Natural killer cell (primary cell): ENCODE measurements around the gene MAP3K15. TPM values are rescaled to one million over a fixed set of nuclear protein-coding genes. Genes with fewer than 3 reads are reported as not detected.

Experiments used
- ATAC-seq, 3 donors: fragments of 150-1000 bp in 2 of 3; fragments of 200-7000 bp in 1 of 3; cut with Tn5 transposase; 1 replicate in 1 of 3; 2 replicates in 2 of 3; pipeline ENCODE4 v1.10.0; 2021; ENCODE audit warnings: mild to moderate bottlenecking in 2 of 3, moderate library complexity in 2 of 3
- DNase-seq, 2 donors: peaks; one replicate each; pipeline versions ENCODE4 v3.0.0 to v3.0.0-alpha.2; 2013 to 2021; ENCODE audit warnings: mixed read lengths in 1 of 2
- H3K27ac ChIP-seq: one replicate; pipeline ENCODE4 v1.5.1; 2013; ENCODE audit warnings: mild to moderate bottlenecking, low read length
- H3K27me3 ChIP-seq: one replicate; pipeline ENCODE4 v1.6.1; 2013; ENCODE audit warnings: low read length; ENCODE audit not compliant: control insufficient read depth, insufficient read depth
- H3K36me3 ChIP-seq: one replicate; pipeline ENCODE4 v1.6.1; 2013; ENCODE audit warnings: low read length; ENCODE audit not compliant: control insufficient read depth, insufficient read depth
- H3K4me1 ChIP-seq: one replicate; pipeline ENCODE4 v1.6.1; 2013; ENCODE audit warnings: low read length; ENCODE audit not compliant: control insufficient read depth, insufficient read depth
- H3K4me3 ChIP-seq: one replicate; pipeline ENCODE4 v1.5.1; 2013; ENCODE audit warnings: low read length
- H3K9me3 ChIP-seq: one replicate; pipeline ENCODE4 v1.6.1; 2013; ENCODE audit warnings: low read length; ENCODE audit not compliant: control insufficient read depth, insufficient read depth
- H3K27ac Mint-ChIP-seq, 2 donors: one replicate each; pipeline ENCODE4 v1.8.0; 2022; ENCODE audit warnings: mild to moderate bottlenecking in 2 of 2, mixed read lengths in 2 of 2, moderate library complexity in 1 of 2
- H3K27me3 Mint-ChIP-seq, 2 donors: one replicate each; pipeline ENCODE4 v1.8.0; 2022; ENCODE audit warnings: low read depth in 2 of 2, mixed read lengths in 2 of 2
- H3K36me3 Mint-ChIP-seq: one replicate; pipeline ENCODE4 v1.8.0; 2022; ENCODE audit warnings: mixed read lengths
- H3K4me1 Mint-ChIP-seq, 2 donors: one replicate each; pipeline ENCODE4 v1.8.0; 2022; ENCODE audit warnings: mixed read lengths in 2 of 2
- H3K4me3 Mint-ChIP-seq: one replicate; pipeline ENCODE4 v1.8.0; 2022; ENCODE audit warnings: mild to moderate bottlenecking, moderate library complexity, mixed read lengths
- H3K9me3 Mint-ChIP-seq, 2 donors: one replicate each; pipeline ENCODE4 v1.8.0; 2022; ENCODE audit warnings: mixed read lengths in 2 of 2
- WGBS: methylation state at CpG from one replicate; pipeline ENCODE4 v1.1.7; 2013; ENCODE audit warnings: missing lambda C conversion rate; ENCODE audit not compliant: insufficient coverage; 5-methylcytosine and 5-hydroxymethylcytosine counted together
- intact Hi-C: fragments of 100-400 bp; cut with micrococcal nuclease; formaldehyde crosslinking; loops from one replicate; pipeline ENCODE4 v1.14.2; 2022
- total RNA-seq, 4 donors: library from RNA; stranded (reverse); fragments of 120-200 nt in 1 of 4; gene quantifications; one replicate each; pipeline versions ENCODE4 v1.2.3 to v1.2.4, GENCODE V29; 2013 to 2022
- TF ChIP-seq, protein P1 (sequence below): fragments of 200-600 bp; IDR thresholded peaks from one replicate; pipeline ENCODE4 v1.8.0; 2022; ENCODE audit warnings: antibody characterized with exemption

Gene MAP3K15
- total RNA-seq, 3 donors from 2014 or later (not counting 1 experiment from before 2014, with no cell fraction given), result 0.18 TPM; not detected in 2

DNA sequence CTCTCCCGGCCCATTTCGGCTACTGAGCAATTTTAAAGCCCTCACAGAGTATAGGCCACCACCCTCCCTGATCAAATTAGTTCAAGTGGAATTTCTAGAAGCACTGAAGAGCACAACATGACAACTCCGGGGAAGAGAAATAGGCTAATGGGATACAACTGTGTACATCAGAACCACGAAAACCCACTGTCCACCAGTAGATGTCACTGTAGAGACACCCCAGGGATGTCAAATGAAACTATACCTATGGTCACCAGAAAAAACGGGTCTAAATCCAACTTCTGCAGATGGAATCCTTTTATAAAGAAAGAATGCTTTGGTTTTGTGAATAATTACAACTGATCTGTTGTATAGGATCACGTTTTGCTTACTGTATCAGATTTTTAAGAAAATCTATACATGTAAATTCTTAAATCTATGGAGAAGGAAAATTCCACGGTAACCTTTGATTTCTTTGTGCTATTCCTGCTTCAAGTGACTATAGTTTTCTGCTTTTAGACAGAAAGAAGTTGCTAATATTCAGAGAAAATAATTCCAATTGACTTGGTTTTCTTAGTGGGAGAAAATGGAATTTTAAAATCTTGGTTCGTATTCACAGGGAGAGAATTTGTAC, 29.5 kb upstream of the MAP3K15 start:
- Histone ChIP-seq H3K27me3 (no peaks in the 10 kb centered on the region), H3K4me1 (no peaks in the 10 kb centered on the region), H3K9me3 (no peaks in the 10 kb centered on the region), H3K36me3 (peaks cover 67% of the 10 kb centered on the region), H3K4me3 (no peak overlapping the region), H3K27ac (no peak overlapping the region)
- no peaks in the 10 kb centered on the region for H3K27me3 Mint-ChIP-seq
- DNase-seq, result peak in 1 of 2 donors; percentile 68
- no peak overlapping the region for H3K4me3 Mint-ChIP-seq
- H3K36me3 Mint-ChIP-seq, result peaks cover 9% of the 10 kb centered on the region
- intact Hi-C loops, result loop anchor here (1.0 to 5.0 kb wide), 2 partner anchors 344 to 523 kb away; no protein-coding TSS in a partner anchor
- WGBS, result 93% methylated on average over 2 of the region's 8 CpGs
- TF ChIP-seq, protein P1, sequence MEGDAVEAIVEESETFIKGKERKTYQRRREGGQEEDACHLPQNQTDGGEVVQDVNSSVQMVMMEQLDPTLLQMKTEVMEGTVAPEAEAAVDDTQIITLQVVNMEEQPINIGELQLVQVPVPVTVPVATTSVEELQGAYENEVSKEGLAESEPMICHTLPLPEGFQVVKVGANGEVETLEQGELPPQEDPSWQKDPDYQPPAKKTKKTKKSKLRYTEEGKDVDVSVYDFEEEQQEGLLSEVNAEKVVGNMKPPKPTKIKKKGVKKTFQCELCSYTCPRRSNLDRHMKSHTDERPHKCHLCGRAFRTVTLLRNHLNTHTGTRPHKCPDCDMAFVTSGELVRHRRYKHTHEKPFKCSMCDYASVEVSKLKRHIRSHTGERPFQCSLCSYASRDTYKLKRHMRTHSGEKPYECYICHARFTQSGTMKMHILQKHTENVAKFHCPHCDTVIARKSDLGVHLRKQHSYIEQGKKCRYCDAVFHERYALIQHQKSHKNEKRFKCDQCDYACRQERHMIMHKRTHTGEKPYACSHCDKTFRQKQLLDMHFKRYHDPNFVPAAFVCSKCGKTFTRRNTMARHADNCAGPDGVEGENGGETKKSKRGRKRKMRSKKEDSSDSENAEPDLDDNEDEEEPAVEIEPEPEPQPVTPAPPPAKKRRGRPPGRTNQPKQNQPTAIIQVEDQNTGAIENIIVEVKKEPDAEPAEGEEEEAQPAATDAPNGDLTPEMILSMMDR, result peak; percentile 63
- peaks cover 8 to 24% of the 10 kb centered on the region in 2 donors for H3K4me1 Mint-ChIP-seq
- peak overlapping the region in 1 of 2 donors; percentile 68 for H3K27ac Mint-ChIP-seq
- H3K9me3 Mint-ChIP-seq, result no peaks in the 10 kb centered on the region
- peak; percentile 63 to 79 (median 72) for ATAC-seq

DNA sequence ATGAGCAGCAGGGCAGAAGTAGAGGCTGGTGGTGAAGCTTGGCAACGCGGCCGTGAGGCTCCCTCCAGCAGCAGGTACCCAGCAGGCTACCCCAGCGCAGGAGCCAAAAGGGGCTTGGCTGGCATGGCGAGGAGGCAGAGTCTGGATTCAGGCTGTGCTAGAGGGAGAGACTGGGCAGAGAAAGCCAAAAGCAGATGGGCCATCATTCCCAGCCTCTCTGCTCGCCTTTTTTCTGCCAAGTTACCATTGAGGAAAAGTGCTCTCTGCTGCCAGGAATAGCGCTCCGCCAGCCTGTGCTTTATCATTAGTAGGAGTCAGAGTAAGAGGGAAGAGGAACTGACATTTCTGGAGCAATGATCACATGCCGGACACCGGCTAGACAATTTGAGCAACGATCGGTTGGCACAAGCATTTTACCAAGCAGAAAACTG, 28.7 kb upstream of the MAP3K15 start:
- H3K4me1 ChIP-seq, result no peaks in the 10 kb centered on the region
- Mint-ChIP-seq H3K36me3 (peaks cover 9% of the 10 kb centered on the region), H3K27me3 (no peaks in the 10 kb centered on the region), H3K27ac (peak overlapping the region in 1 of 2 donors; percentile 74), H3K4me1 (peaks cover 8 to 29% of the 10 kb centered on the region in 2 donors), H3K4me3 (no peak overlapping the region), H3K9me3 (no peaks in the 10 kb centered on the region)
- ATAC-seq (no peak), DNase-seq (no peak)
- peaks cover 65% of the 10 kb centered on the region for H3K36me3 ChIP-seq
- no peak overlapping the region for H3K4me3 ChIP-seq
- H3K27me3 ChIP-seq, result no peaks in the 10 kb centered on the region
- intact Hi-C loops, result loop anchor here (1.0 to 5.0 kb wide), 2 partner anchors 344 to 523 kb away; no protein-coding TSS in a partner anchor
- TF ChIP-seq, protein P1, result no peak
- 98% methylated on average over 12 of the region's 12 CpGs for WGBS
- no peak overlapping the region for H3K27ac ChIP-seq
- no peaks in the 10 kb centered on the region for H3K9me3 ChIP-seq

GRCh38 chrX:19543020-19543715, 27.9 kb upstream of the MAP3K15 start:
- peaks cover 4% of the 10 kb centered on the region for H3K36me3 Mint-ChIP-seq
- H3K36me3 ChIP-seq, result peaks cover 58% of the 10 kb centered on the region

More at GRCh38 chrX:19543020-19543715, 27.9 kb upstream of the MAP3K15 start:
- no peaks in the 10 kb centered on the region for H3K9me3 ChIP-seq
- ATAC-seq, result no peak
- peaks cover 3 to 22% of the 10 kb centered on the region in 2 donors for H3K4me1 Mint-ChIP-seq
- H3K27ac ChIP-seq, result no peak overlapping the region
- TF ChIP-seq, protein P1, result no peak
- H3K27me3 Mint-ChIP-seq, result no peaks in the 10 kb centered on the region
- peak overlapping the region in 1 of 2 donors; percentile 74 for H3K27ac Mint-ChIP-seq
- DNase-seq, result no peak
- intact Hi-C loops, result loop anchor here (5.0 kb wide), 1 partner anchor 524 kb away; no protein-coding TSS in a partner anchor
- no peaks in the 10 kb centered on the region for H3K4me1 ChIP-seq
- H3K27me3 ChIP-seq, result no peaks in the 10 kb centered on the region
- H3K4me3 ChIP-seq, result no peak overlapping the region
- H3K9me3 Mint-ChIP-seq, result no peaks in the 10 kb centered on the region
- no peak overlapping the region for H3K4me3 Mint-ChIP-seq
- 89% methylated on average over 9 of the region's 9 CpGs for WGBS
